PFSK-1 (cell line): ENCODE results near the gene ZNF616.

Source experiments
- FOXP2 ChIP-seq: optimal IDR thresholded peaks from 2 replicates; pipeline ENCODE3; 2011; ENCODE audit warnings: borderline replicate concordance, control low read depth, inconsistent platforms; ENCODE audit not compliant: insufficient read depth; ENCODE audit errors: extremely low read length, extremely low read depth
- POLR2AphosphoS5 ChIP-seq: IDR thresholded peaks from 2 replicates; pipeline ENCODE4 v1.6.1; 2012; ENCODE audit warnings: low read depth, mild to moderate bottlenecking, control low read depth, low read length, moderate library complexity
- SIN3A ChIP-seq: IDR thresholded peaks from 2 replicates; pipeline ENCODE4 v1.6.1; 2012; ENCODE audit warnings: mild to moderate bottlenecking, low read length, moderate library complexity, borderline replicate concordance; ENCODE audit not compliant: insufficient read depth
- TAF1 ChIP-seq: IDR thresholded peaks from 2 replicates; pipeline ENCODE4 v1.6.1; 2012; ENCODE audit warnings: low read length, control low read depth, borderline replicate concordance; ENCODE audit not compliant: insufficient read depth
- TF ChIP-seq, protein P1 (sequence below), 2 experiments: IDR thresholded peaks; 2 replicates each; pipeline versions ENCODE4 v1.6.1 to v1.8.0; 2011 to 2012; ENCODE audit warnings: low read depth in 2 of 2, low read length in 2 of 2, control low read depth in 1 of 2, inconsistent platforms in 1 of 2, mild to moderate bottlenecking in 1 of 2, moderate library complexity in 1 of 2; ENCODE audit not compliant: insufficient read depth in 1 of 2

Gene ZNF616

DNA sequence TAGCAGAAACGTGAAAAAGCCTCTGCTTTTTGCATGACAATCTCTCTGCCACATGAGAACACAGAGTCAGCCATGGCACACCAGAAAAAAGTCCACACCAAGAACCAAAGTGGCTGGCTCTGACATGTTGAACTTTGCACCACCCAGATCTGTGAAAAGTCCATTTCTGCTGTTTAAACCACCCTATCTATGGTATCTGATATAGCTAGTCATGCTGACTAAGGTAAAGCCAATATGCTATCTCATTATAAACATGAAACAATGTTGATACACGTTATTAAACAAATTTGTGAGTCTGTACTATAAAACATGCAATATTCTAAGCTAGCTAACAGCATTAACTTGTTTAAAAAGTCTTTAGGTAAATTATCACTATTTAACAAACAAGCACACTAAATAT, 70.1 kb downstream of the ZNF616 start:
- TF ChIP-seq FOXP2 (no peak), POLR2AphosphoS5 (no peak), SIN3A (no peak), TAF1 (no peak)
- TF ChIP-seq, protein P1, sequence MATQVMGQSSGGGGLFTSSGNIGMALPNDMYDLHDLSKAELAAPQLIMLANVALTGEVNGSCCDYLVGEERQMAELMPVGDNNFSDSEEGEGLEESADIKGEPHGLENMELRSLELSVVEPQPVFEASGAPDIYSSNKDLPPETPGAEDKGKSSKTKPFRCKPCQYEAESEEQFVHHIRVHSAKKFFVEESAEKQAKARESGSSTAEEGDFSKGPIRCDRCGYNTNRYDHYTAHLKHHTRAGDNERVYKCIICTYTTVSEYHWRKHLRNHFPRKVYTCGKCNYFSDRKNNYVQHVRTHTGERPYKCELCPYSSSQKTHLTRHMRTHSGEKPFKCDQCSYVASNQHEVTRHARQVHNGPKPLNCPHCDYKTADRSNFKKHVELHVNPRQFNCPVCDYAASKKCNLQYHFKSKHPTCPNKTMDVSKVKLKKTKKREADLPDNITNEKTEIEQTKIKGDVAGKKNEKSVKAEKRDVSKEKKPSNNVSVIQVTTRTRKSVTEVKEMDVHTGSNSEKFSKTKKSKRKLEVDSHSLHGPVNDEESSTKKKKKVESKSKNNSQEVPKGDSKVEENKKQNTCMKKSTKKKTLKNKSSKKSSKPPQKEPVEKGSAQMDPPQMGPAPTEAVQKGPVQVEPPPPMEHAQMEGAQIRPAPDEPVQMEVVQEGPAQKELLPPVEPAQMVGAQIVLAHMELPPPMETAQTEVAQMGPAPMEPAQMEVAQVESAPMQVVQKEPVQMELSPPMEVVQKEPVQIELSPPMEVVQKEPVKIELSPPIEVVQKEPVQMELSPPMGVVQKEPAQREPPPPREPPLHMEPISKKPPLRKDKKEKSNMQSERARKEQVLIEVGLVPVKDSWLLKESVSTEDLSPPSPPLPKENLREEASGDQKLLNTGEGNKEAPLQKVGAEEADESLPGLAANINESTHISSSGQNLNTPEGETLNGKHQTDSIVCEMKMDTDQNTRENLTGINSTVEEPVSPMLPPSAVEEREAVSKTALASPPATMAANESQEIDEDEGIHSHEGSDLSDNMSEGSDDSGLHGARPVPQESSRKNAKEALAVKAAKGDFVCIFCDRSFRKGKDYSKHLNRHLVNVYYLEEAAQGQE (IDR thresholded peaks at IDR 0.05; ENCODE audit: insufficient read depth in 1 of 2, low read depth in 2 of 2, low read length in 2 of 2) = no peak

DNA sequence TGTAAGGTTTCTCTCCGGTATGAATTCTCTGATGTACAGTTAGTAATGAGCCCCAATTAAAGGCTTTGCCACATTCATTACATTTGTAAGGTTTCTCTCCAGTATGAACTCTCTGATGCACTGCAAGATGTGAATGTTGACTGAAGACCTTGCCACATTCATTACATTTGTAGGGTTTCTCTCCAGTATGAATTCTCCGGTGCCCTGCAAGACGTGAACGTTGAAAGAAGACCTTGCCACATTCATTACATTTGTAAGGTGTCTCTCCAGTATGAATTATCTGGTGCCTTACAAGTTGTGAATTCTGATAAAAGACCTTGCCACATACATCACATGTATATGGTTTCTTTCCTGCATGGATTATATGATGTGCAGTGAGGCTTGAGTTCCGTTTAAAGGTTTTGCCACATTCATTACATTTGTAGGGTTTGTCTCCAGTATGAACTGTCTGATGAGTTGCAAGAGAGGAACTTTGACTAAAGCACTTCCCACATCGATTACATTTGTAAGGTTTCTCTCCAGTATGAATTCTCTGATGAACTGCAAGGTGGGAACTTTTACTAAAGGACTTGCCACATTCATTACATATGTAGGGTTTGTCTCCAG, 73.4 kb downstream of the ZNF616 start:
- TF ChIP-seq TAF1 (no peak), SIN3A (no peak), FOXP2 (no peak), POLR2AphosphoS5 (no peak)
- TF ChIP-seq, protein P1 (IDR thresholded peaks at IDR 0.05; ENCODE audit: insufficient read depth in 1 of 2, low read depth in 2 of 2, low read length in 2 of 2) = no peak

DNA sequence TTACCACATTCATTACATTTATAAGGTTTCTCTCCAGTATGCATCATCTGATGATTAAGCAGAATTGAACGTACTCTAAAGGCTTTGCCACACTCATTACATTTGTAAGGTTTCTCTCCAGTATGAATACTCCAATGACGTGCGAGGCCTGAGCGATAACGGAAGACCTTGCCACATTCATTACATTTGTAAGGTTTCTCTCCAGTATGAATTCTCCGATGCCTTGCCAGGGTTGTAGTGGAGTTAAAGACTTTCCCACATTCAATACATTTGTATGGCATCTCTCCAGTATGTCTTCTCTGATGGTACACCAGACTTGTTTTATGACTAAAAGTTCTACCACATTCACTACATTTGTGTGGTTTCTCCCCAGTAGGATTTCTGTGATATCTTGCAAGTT, 74.3 kb downstream of the ZNF616 start:
- TF ChIP-seq FOXP2 (no peak), TAF1 (no peak), POLR2AphosphoS5 (no peak), SIN3A (no peak)
- TF ChIP-seq, protein P1 (IDR thresholded peaks at IDR 0.05; ENCODE audit: insufficient read depth in 1 of 2, low read depth in 2 of 2, low read length in 2 of 2) = no peak
